CD1c-positive myeloid dendritic cell (primary cell): Measurements from ENCODE around the gene TMEM87B.

Source experiments
- DNase-seq: peaks from one replicate; pipeline ENCODE4 v3.0.0-alpha.2; 2016; ENCODE audit errors: extremely low spot score

Gene TMEM87B

GRCh38 chr2:112168422-112169124, 113.5 kb downstream of the TMEM87B start:
- DNase-seq = no peak
